RPMI8226 (cell line): ENCODE results near the gene ZNF141.
A peak's percentile ranks its signal among the peaks of the same experiment; 100 is the strongest.
"Not testable (repeated sequence)": the region's sequence is repeated elsewhere in the genome, so short reads cannot be mapped to it uniquely, and the experiment has no call there.

ENCODE experiments used
- DNase-seq: peaks from one replicate; pipeline ENCODE4 v3.0.0-alpha.2; 2015

The ZNF141 gene

GRCh38 chr4:337143-337931, at the start of gene ZNF141:
ZNF141 (plus strand) TSS chr4:337814; CDS start chr4:337984, 170 bp downstream.
- DNase-seq = peak; percentile 93

- DNase-seq = no peak
Measured at GRCh38 chr4:288891-289290, 48.7 kb upstream of the ZNF141 start.

- no peak for DNase-seq
Measured at GRCh38 chr4:294732-295131, 42.9 kb upstream of the ZNF141 start.

GRCh38 chr4:302381-302780, 35.2 kb upstream of the ZNF141 start:
- no peak for DNase-seq

- not testable (repeated sequence) for DNase-seq
Measured at GRCh38 chr4:304516-304915, 33.1 kb upstream of the ZNF141 start.

GRCh38 chr4:304969-305680, 32.5 kb upstream of the ZNF141 start, which contains the start of gene ZNF732:
ZNF732 (minus strand) TSS chr4:305474; CDS start chr4:305310, 164 bp downstream.
- DNase-seq = no peak

GRCh38 chr4:306551-306961, 31.1 kb upstream of the ZNF141 start:
- DNase-seq = peak; percentile 3

- no peak for DNase-seq
Measured at GRCh38 chr4:309807-310206, 27.8 kb upstream of the ZNF141 start.

- DNase-seq = no peak
Measured at GRCh38 chr4:314296-314903, 23.2 kb upstream of the ZNF141 start.

GRCh38 chr4:328729-329128, 8.9 kb upstream of the ZNF141 start:
- no peak for DNase-seq

GRCh38 chr4:335515-335914, 2.1 kb upstream of the ZNF141 start:
- DNase-seq = no peak

- no peak for DNase-seq
Measured at GRCh38 chr4:336099-336892, 1.3 kb upstream of the ZNF141 start.

- DNase-seq = no peak
Measured at GRCh38 chr4:336893-337142, 796 bp upstream of the ZNF141 start.

- peak; percentile 35 for DNase-seq
Measured at GRCh38 chr4:337932-338758, 531 bp downstream of the ZNF141 start.

- no peak for DNase-seq
Measured at GRCh38 chr4:338759-339097, 1.1 kb downstream of the ZNF141 start.

- DNase-seq = no peak
Measured at GRCh38 chr4:340011-340410, 2.4 kb downstream of the ZNF141 start.

GRCh38 chr4:373062-373839, 35.6 kb downstream of the ZNF141 start:
- no peak for DNase-seq

GRCh38 chr4:374298-375160, 36.9 kb downstream of the ZNF141 start:
- DNase-seq = no peak

- DNase-seq = peak; percentile 5
Measured at GRCh38 chr4:384311-385010, 46.8 kb downstream of the ZNF141 start.
